ENCODE measurements around the gene DNAAF3. TPM values are rescaled to one million over a fixed set of nuclear protein-coding genes. Genes with fewer than 3 reads are reported as not detected.

The DNAAF3 gene
- total RNA-seq, 1 donor from 2014 or later: 18.4 TPM

DNA sequence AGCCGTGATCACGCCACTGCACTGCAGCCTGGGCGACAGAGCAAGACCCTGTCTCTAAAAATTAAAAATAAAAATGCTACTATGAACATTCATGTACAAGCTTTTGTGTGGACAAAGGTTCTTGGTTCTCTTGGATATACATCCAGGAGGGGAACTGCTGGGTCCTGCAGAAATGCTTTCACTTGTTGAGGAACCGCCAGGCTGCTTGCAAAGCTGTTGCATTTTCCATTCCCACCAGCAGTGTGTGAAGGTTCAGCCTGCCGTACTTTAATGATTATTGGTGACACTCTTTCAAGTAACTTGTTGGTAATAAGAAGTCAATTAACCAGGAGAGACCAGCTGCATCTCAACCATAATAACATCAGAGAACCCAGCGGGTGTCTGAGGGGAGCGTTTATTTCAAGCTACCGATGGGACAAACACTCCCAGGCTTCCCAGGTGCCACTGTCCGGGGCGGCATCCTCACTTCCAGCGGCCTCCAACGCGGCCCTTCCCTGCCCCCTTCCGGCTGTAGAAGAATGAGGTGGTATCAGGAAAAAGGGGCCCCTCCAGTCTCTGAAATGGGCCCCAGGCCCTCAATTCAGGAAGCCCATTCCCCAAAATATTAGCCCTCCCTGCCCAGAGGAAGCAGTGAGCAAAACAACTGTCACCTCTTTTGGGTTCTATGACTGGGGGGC, 33.8 kb downstream of the DNAAF3 start:
- peaks cover 27% of the 10 kb centered on the region for H3K27me3 Mint-ChIP-seq
- H3K36me3 Mint-ChIP-seq (ENCODE audit: insufficient read depth): no peaks in the 10 kb centered on the region
- no peak overlapping the region for H3K27ac Mint-ChIP-seq
- no peak for DNase-seq (ENCODE audit: low spot score, unreplicated experiment)
- no peaks in the 10 kb centered on the region for H3K9me3 Mint-ChIP-seq (ENCODE audit: low read depth)
- no peaks in the 10 kb centered on the region for H3K4me1 Mint-ChIP-seq (ENCODE audit: low read depth)
- TF ChIP-seq, protein P1, sequence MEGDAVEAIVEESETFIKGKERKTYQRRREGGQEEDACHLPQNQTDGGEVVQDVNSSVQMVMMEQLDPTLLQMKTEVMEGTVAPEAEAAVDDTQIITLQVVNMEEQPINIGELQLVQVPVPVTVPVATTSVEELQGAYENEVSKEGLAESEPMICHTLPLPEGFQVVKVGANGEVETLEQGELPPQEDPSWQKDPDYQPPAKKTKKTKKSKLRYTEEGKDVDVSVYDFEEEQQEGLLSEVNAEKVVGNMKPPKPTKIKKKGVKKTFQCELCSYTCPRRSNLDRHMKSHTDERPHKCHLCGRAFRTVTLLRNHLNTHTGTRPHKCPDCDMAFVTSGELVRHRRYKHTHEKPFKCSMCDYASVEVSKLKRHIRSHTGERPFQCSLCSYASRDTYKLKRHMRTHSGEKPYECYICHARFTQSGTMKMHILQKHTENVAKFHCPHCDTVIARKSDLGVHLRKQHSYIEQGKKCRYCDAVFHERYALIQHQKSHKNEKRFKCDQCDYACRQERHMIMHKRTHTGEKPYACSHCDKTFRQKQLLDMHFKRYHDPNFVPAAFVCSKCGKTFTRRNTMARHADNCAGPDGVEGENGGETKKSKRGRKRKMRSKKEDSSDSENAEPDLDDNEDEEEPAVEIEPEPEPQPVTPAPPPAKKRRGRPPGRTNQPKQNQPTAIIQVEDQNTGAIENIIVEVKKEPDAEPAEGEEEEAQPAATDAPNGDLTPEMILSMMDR (IDR thresholded peaks at IDR 0.05; ENCODE audit: unreplicated experiment): no peak
- H3K4me3 Mint-ChIP-seq (ENCODE audit: low read depth): no peak overlapping the region

- Mint-ChIP-seq H3K27ac (no peak overlapping the region), H3K4me3 (ENCODE audit: low read depth) (no peak overlapping the region), H3K9me3 (ENCODE audit: low read depth) (no peaks in the 10 kb centered on the region), H3K27me3 (peaks cover 37% of the 10 kb centered on the region), H3K4me1 (ENCODE audit: low read depth) (no peaks in the 10 kb centered on the region), H3K36me3 (ENCODE audit: insufficient read depth) (no peaks in the 10 kb centered on the region)
- DNase-seq (ENCODE audit: low spot score, unreplicated experiment): no peak
- TF ChIP-seq, protein P1 (IDR thresholded peaks at IDR 0.05; ENCODE audit: unreplicated experiment): no peak
Measured at GRCh38 chr19:55131421-55131820, 35.0 kb downstream of the DNAAF3 start.

- Mint-ChIP-seq H3K4me3 (ENCODE audit: low read depth) (peak overlapping the region; percentile 96), H3K9me3 (ENCODE audit: low read depth) (no peaks in the 10 kb centered on the region), H3K27ac (peak overlapping the region; percentile 98), H3K4me1 (ENCODE audit: low read depth) (peaks cover 25% of the 10 kb centered on the region), H3K36me3 (ENCODE audit: insufficient read depth) (no peaks in the 10 kb centered on the region), H3K27me3 (peaks cover 18% of the 10 kb centered on the region)
- TF ChIP-seq, protein P1 (IDR thresholded peaks at IDR 0.05; ENCODE audit: unreplicated experiment): no peak
- DNase-seq (ENCODE audit: low spot score, unreplicated experiment): no peak
Measured at GRCh38 chr19:55119053-55119452, 47.4 kb downstream of the DNAAF3 start.

GRCh38 chr19:55118401-55118991, 47.9 kb downstream of the DNAAF3 start:
- Mint-ChIP-seq H3K4me3 (ENCODE audit: low read depth) (peak overlapping the region; percentile 96), H3K27me3 (peaks cover 13% of the 10 kb centered on the region), H3K9me3 (ENCODE audit: low read depth) (no peaks in the 10 kb centered on the region), H3K36me3 (ENCODE audit: insufficient read depth) (no peaks in the 10 kb centered on the region), H3K27ac (peak overlapping the region; percentile 98), H3K4me1 (ENCODE audit: low read depth) (peaks cover 26% of the 10 kb centered on the region)
- peak; percentile 56 for DNase-seq (ENCODE audit: low spot score, unreplicated experiment)
- TF ChIP-seq, protein P1 (IDR thresholded peaks at IDR 0.05; ENCODE audit: unreplicated experiment): no peak

DNA sequence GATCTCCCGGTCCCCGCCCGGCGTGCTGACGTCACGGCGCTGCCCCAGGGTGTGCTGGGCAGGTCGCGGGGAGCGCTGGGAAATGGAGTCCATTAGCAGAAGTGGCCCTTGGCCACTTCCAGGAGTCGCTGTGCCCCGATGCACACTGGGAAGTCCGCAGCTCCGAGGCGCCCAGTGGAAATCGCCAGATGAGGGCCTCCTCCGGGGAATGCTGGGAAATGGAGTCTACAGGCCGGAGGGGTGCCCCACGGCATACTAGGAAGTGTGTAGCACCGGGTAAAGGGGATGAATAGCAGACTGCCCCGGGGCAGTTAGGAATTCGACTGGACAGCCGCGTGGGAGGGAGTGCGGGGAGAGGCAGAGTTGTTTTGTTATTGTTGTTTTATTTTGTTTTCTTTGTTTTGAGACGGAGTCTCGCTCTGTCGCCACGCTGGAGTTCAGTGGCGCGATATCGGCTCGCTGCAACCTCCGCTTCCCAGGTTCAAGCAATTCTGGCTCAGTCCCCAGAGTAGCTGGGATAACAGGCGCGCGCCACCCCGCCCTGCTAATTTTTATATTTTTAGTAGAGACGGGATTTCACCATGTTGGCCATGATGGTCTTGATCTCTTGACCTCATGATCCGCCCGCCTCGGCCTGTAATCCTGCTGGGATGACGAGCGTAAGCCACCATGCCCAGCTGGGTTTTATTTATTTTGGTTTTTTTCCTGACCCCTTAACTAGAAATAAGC, 48.6 kb downstream of the DNAAF3 start:
- peak; percentile 91 for DNase-seq (ENCODE audit: low spot score, unreplicated experiment)
- TF ChIP-seq, protein P1 (IDR thresholded peaks at IDR 0.05; ENCODE audit: unreplicated experiment): no peak
- H3K27me3 Mint-ChIP-seq: peaks cover 6% of the 10 kb centered on the region
- H3K9me3 Mint-ChIP-seq (ENCODE audit: low read depth): no peaks in the 10 kb centered on the region
- H3K4me1 Mint-ChIP-seq (ENCODE audit: low read depth): peaks cover 26% of the 10 kb centered on the region
- no peaks in the 10 kb centered on the region for H3K36me3 Mint-ChIP-seq (ENCODE audit: insufficient read depth)
- H3K27ac Mint-ChIP-seq: peak overlapping the region; percentile 98
- peak overlapping the region; percentile 96 for H3K4me3 Mint-ChIP-seq (ENCODE audit: low read depth)
